ENCODE results near the gene PCSK5.

Gene PCSK5

GRCh38 chr9:76396597-76396996, 506.1 kb downstream of the PCSK5 start:
- no peak for DNase-seq (ENCODE audit: low read depth)

- DNase-seq (ENCODE audit: low read depth) = no peak
Observed at GRCh38 chr9:76399856-76400255, 509.4 kb downstream of the PCSK5 start.

GRCh38 chr9:76400534-76401096, 510.1 kb downstream of the PCSK5 start:
- DNase-seq (ENCODE audit: low read depth) = no peak

- no peak for DNase-seq (ENCODE audit: low read depth)
Observed at GRCh38 chr9:76401176-76401575, 510.7 kb downstream of the PCSK5 start.

GRCh38 chr9:76401580-76402354, 511.3 kb downstream of the PCSK5 start:
- no peak for DNase-seq (ENCODE audit: low read depth)

- no peak for DNase-seq (ENCODE audit: low read depth)
Observed at GRCh38 chr9:76403352-76403751, 512.9 kb downstream of the PCSK5 start.

GRCh38 chr9:76404401-76404800, 513.9 kb downstream of the PCSK5 start:
- DNase-seq (ENCODE audit: low read depth) = no peak

- no peak for DNase-seq (ENCODE audit: low read depth)
Observed at GRCh38 chr9:76405340-76405739, 514.9 kb downstream of the PCSK5 start.

GRCh38 chr9:76405868-76406267, 515.4 kb downstream of the PCSK5 start:
- DNase-seq (ENCODE audit: low read depth) = no peak
